K562 (cell line): Measurements from ENCODE around the gene RUNDC1.
A peak's percentile ranks its signal among the peaks of the same experiment; 100 is the strongest.

Source experiments
- FOXM1 ChIP-seq, 2 experiments: fragments of 450-650 bp in 1 of 2; sonication (generic) in 1 of 2; formaldehyde crosslinking in 1 of 2; IDR thresholded peaks; 2 replicates each; pipeline versions ENCODE4 v1.6.1 to v1.9.0; 2017 to 2022; ENCODE audit warnings: low read depth in 2 of 2, mild to moderate bottlenecking in 2 of 2, missing genetic modification reagents in 1 of 2, moderate library complexity in 1 of 2
- HDGF ChIP-seq: fragments of 450-650 bp; IDR thresholded peaks from 2 replicates; pipeline ENCODE4 v1.6.1; 2016
- MTF1 ChIP-seq: fragments of 250-450 bp; sonication (Bioruptor Pico); IDR thresholded peaks from 2 replicates; pipeline ENCODE4 v1.9.0; 2021; ENCODE audit warnings: moderate library complexity, mild to moderate bottlenecking, inconsistent platforms, borderline replicate concordance
- MXI1 ChIP-seq: IDR thresholded peaks from 2 replicates; pipeline ENCODE4 v1.6.1; 2011; ENCODE audit warnings: low read depth, mild to moderate bottlenecking, improper control_type of control experiment, low read length
- PHF20 ChIP-seq: fragments of 450-650 bp; IDR thresholded peaks from 2 replicates; pipeline ENCODE4 v1.6.1; 2018; ENCODE audit not compliant: partially characterized antibody
- POLR2A ChIP-seq: fragments of 450-650 bp; conservative IDR thresholded peaks from 2 replicates; pipeline ENCODE4 v1.6.1; 2016
- POLR2AphosphoS2 ChIP-seq: IDR thresholded peaks from 2 replicates; pipeline ENCODE4 v1.6.1; 2012; ENCODE audit warnings: low read length, improper control_type of control experiment
- SP2 ChIP-seq: IDR thresholded peaks from 2 replicates; pipeline ENCODE4 v1.6.1; 2011; ENCODE audit warnings: mild to moderate bottlenecking, low read depth, low read length, moderate library complexity; ENCODE audit not compliant: poor library complexity, severe bottlenecking; ENCODE audit errors: extremely low read depth
- TF ChIP-seq, protein P1 (sequence below): sonication (generic); formaldehyde crosslinking; IDR thresholded peaks from 2 replicates; pipeline ENCODE4 v1.8.1; 2023; ENCODE audit warnings: mild to moderate bottlenecking, missing genetic modification reagents
- TF ChIP-seq, protein P2 (sequence below): fragments of 450-650 bp; formaldehyde crosslinking; conservative IDR thresholded peaks from 2 replicates; pipeline ENCODE4 v1.4.0; 2022; ENCODE audit warnings: mild to moderate bottlenecking, missing genetic modification characterization
- TF ChIP-seq, protein P3 (sequence below), 3 experiments: IDR thresholded peaks in 2 of 3; conservative IDR thresholded peaks in 1 of 3; 2 replicates each; pipeline ENCODE4 v1.5.1; 2011 to 2012; ENCODE audit warnings: low read length in 3 of 3, mild to moderate bottlenecking in 3 of 3, control low read depth in 2 of 3, improper control_type of control experiment in 1 of 3, inconsistent platforms in 1 of 3, low read depth in 1 of 3, mixed read lengths in 1 of 3, moderate library complexity in 1 of 3; ENCODE audit not compliant: insufficient read depth in 2 of 3
- TF ChIP-seq, protein P4 (sequence below): sonication (generic); formaldehyde crosslinking; IDR thresholded peaks from 2 replicates; pipeline ENCODE4 v1.8.0; 2022; ENCODE audit warnings: mild to moderate bottlenecking, low read depth, missing genetic modification reagents

DNA sequence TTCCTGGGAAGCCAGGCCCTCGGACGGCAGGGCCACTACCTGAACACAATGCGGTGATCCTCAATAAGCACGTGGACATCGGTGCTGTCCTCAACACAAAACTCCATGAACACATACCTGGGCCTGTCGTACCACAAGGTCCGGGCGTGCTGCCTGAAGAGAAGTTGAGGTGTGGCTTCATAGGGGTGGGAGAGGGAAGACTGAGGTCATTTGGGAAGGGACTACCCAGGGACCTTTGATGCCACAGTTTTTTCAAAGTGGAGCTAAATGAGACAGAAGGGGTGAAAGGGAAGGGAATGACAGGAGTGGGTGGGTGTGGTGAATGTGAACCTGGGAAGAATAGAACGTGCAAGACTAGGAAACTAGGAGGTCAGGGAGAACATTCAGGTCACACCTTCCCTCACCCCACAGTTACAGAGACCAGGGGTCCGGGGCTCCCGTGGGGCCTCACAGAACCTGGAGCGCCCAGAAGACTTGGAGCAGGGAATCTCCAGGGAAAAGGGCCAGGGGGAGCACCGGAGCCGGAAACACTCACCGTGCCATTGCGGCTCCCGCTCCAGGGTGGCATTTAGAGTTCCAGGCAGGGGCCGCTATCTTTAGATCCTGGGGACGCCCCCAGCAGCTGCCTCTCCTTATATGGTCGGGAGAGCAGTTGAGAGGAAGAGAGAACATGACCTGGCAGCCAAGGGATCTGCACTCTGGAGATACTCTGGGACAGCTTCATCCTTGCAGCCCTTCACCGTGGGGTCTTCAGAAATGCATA lies 673 bp upstream of the RUNDC1 start, which contains the start of gene PTGES3L:
- no peak for TF ChIP-seq SP2
- no peak for TF ChIP-seq MXI1
- no peak for TF ChIP-seq FOXM1 (IDR thresholded peaks at IDR 0.05; ENCODE audit: low read depth)
- TF ChIP-seq FOXM1 (CRISPR knock-in tag; IDR thresholded peaks at IDR 0.05; ENCODE audit: low read depth), result no peak
- TF ChIP-seq, protein P1, sequence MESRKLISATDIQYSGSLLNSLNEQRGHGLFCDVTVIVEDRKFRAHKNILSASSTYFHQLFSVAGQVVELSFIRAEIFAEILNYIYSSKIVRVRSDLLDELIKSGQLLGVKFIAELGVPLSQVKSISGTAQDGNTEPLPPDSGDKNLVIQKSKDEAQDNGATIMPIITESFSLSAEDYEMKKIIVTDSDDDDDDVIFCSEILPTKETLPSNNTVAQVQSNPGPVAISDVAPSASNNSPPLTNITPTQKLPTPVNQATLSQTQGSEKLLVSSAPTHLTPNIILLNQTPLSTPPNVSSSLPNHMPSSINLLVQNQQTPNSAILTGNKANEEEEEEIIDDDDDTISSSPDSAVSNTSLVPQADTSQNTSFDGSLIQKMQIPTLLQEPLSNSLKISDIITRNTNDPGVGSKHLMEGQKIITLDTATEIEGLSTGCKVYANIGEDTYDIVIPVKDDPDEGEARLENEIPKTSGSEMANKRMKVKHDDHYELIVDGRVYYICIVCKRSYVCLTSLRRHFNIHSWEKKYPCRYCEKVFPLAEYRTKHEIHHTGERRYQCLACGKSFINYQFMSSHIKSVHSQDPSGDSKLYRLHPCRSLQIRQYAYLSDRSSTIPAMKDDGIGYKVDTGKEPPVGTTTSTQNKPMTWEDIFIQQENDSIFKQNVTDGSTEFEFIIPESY (CRISPR knock-in tag), result no peak
- TF ChIP-seq, protein P2, sequence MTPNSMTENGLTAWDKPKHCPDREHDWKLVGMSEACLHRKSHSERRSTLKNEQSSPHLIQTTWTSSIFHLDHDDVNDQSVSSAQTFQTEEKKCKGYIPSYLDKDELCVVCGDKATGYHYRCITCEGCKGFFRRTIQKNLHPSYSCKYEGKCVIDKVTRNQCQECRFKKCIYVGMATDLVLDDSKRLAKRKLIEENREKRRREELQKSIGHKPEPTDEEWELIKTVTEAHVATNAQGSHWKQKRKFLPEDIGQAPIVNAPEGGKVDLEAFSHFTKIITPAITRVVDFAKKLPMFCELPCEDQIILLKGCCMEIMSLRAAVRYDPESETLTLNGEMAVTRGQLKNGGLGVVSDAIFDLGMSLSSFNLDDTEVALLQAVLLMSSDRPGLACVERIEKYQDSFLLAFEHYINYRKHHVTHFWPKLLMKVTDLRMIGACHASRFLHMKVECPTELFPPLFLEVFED (CRISPR knock-in tag), result no peak
- TF ChIP-seq POLR2AphosphoS2, result no peak
- no peak for TF ChIP-seq PHF20
- TF ChIP-seq, protein P3, sequence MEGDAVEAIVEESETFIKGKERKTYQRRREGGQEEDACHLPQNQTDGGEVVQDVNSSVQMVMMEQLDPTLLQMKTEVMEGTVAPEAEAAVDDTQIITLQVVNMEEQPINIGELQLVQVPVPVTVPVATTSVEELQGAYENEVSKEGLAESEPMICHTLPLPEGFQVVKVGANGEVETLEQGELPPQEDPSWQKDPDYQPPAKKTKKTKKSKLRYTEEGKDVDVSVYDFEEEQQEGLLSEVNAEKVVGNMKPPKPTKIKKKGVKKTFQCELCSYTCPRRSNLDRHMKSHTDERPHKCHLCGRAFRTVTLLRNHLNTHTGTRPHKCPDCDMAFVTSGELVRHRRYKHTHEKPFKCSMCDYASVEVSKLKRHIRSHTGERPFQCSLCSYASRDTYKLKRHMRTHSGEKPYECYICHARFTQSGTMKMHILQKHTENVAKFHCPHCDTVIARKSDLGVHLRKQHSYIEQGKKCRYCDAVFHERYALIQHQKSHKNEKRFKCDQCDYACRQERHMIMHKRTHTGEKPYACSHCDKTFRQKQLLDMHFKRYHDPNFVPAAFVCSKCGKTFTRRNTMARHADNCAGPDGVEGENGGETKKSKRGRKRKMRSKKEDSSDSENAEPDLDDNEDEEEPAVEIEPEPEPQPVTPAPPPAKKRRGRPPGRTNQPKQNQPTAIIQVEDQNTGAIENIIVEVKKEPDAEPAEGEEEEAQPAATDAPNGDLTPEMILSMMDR (IDR thresholded peaks at IDR 0.05 in 2 of 3, conservative IDR thresholded peaks at IDR 0.05 in 1 of 3; ENCODE audit: insufficient read depth in 2 of 3, low read depth in 1 of 3, low read length in 3 of 3), result no peak
- TF ChIP-seq, protein P4, sequence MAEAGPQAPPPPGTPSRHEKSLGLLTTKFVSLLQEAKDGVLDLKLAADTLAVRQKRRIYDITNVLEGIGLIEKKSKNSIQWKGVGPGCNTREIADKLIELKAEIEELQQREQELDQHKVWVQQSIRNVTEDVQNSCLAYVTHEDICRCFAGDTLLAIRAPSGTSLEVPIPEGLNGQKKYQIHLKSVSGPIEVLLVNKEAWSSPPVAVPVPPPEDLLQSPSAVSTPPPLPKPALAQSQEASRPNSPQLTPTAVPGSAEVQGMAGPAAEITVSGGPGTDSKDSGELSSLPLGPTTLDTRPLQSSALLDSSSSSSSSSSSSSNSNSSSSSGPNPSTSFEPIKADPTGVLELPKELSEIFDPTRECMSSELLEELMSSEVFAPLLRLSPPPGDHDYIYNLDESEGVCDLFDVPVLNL, result no peak
- peak; percentile 59 for TF ChIP-seq POLR2A
- no peak for TF ChIP-seq MTF1
- TF ChIP-seq HDGF, result no peak
